OCI-LY1 (cell line): ENCODE measurements around the gene CTPS1.

ENCODE experiments used
- H2AFZ ChIP-seq: fragments of 200-600 bp; sonication (generic), shearing (Covaris generic); 2 replicates; pipeline ENCODE4 v1.6.0; 2014; ENCODE audit warnings: antibody characterized with exemption, mild to moderate bottlenecking, low read length
- H3F3A ChIP-seq: fragments of 200-600 bp; sonication (generic), shearing (Covaris generic); 2 replicates; pipeline ENCODE4 v1.6.0; 2014; ENCODE audit warnings: mild to moderate bottlenecking, antibody characterized with exemption, low read length, moderate library complexity; ENCODE audit not compliant: insufficient read depth
- H3K27ac ChIP-seq: fragments of 200-600 bp; sonication (generic); 2 replicates; pipeline ENCODE4 v1.5.1; 2014; ENCODE audit warnings: low read length, mixed run types, mild to moderate bottlenecking, low read depth; ENCODE audit not compliant: poor library complexity, severe bottlenecking
- H3K27me3 ChIP-seq: fragments of 200-600 bp; sonication (generic); 2 replicates; pipeline ENCODE4 v1.6.0; 2014; ENCODE audit warnings: antibody characterized with exemption, mild to moderate bottlenecking, low read length, moderate library complexity; ENCODE audit not compliant: insufficient read depth
- H3K36me3 ChIP-seq: fragments of 200-600 bp; sonication (generic); 2 replicates; pipeline ENCODE4 v1.6.1; 2014; ENCODE audit warnings: mild to moderate bottlenecking, antibody characterized with exemption, low read length, moderate library complexity, mixed read lengths; ENCODE audit not compliant: insufficient read depth
- H3K4me1 ChIP-seq: fragments of 200-600 bp; sonication (generic); 2 replicates; pipeline ENCODE4 v1.5.1; 2014; ENCODE audit warnings: mild to moderate bottlenecking, low read length, moderate library complexity; ENCODE audit not compliant: insufficient read depth, severe bottlenecking
- H3K4me2 ChIP-seq: fragments of 200-600 bp; sonication (generic), shearing (Covaris generic); 2 replicates; pipeline ENCODE4 v1.6.1; 2014; ENCODE audit warnings: low read length
- H3K4me3 ChIP-seq: fragments of 200-600 bp; sonication (generic); 2 replicates; pipeline ENCODE4 v1.5.1; 2014; ENCODE audit warnings: low read length, low read depth, mild to moderate bottlenecking, mixed read lengths; ENCODE audit not compliant: poor library complexity, severe bottlenecking
- H3K79me2 ChIP-seq: fragments of 200-600 bp; shearing (Covaris generic); 2 replicates; pipeline ENCODE4 v1.6.1; 2016; ENCODE audit warnings: mixed run types, low read length, mixed read lengths; ENCODE audit not compliant: insufficient read depth
- H3K9ac ChIP-seq: fragments of 200-600 bp; sonication (generic), shearing (Covaris generic); 2 replicates; pipeline ENCODE4 v1.6.1; 2014; ENCODE audit warnings: mild to moderate bottlenecking, low read length, mixed read lengths
- H3K9me2 ChIP-seq: fragments of 200-600 bp; sonication (generic), shearing (Covaris generic); 2 replicates; pipeline ENCODE4 v1.6.1; 2014; ENCODE audit warnings: low read depth, mild to moderate bottlenecking, low read length, mixed read lengths
- H3K9me3 ChIP-seq: fragments of 200-600 bp; shearing (Covaris generic); 2 replicates; pipeline ENCODE4 v1.6.1; 2014; ENCODE audit warnings: low read length, mixed read lengths
- H4K20me1 ChIP-seq: fragments of 200-600 bp; sonication (generic), shearing (Covaris generic); 2 replicates; pipeline ENCODE4 v1.6.0; 2016; ENCODE audit warnings: mild to moderate bottlenecking, low read length; ENCODE audit not compliant: insufficient read depth
- EZH2 ChIP-seq: fragments of 200-600 bp; sonication (generic), shearing (Covaris generic); IDR thresholded peaks from 2 replicates; pipeline ENCODE4 v1.8.0; 2017; ENCODE audit warnings: borderline replicate concordance, mixed run types, mild to moderate bottlenecking, antibody characterized with exemption, low read length, moderate library complexity, mixed read lengths
- TF ChIP-seq, protein P1 (sequence below): fragments of 200-600 bp; sonication (generic), shearing (Covaris generic); IDR thresholded peaks from 2 replicates; pipeline ENCODE4 v1.5.1; 2017; ENCODE audit warnings: mild to moderate bottlenecking, antibody characterized with exemption, low read length, moderate library complexity, mixed read lengths

The CTPS1 gene

DNA sequence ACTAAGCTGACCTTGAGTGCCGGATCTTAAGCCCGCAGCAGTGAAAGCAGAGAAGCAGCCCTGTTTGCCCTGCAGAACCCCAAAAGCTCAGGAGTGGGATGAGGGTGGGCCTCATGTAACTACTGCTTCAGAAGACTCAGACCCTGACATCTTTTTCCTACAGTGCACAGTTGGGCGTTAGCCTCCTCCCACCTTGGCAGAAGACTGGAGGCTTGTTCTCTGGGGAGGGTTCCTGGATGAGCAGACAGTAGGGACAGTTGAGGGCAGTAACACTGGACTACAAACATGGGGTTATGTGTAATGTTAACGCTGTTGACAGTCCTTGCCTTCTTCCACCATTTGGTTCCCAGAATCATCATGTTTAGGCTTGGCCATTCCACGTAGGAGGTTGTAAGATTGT lies 9.6 kb downstream of the CTPS1 start:
- Histone ChIP-seq H3F3A (no peaks in the 10 kb centered on the region), H3K9me3 (no peaks in the 10 kb centered on the region), H3K4me1 (no peaks in the 10 kb centered on the region), H3K79me2 (peaks cover 7% of the 10 kb centered on the region), H3K27ac (no peak overlapping the region), H3K4me3 (no peak overlapping the region), H3K9ac (no peak overlapping the region), H3K36me3 (peaks cover 100% of the 10 kb centered on the region), H3K9me2 (no peaks in the 10 kb centered on the region), H3K27me3 (no peaks in the 10 kb centered on the region), H4K20me1 (no peaks in the 10 kb centered on the region), H3K4me2 (no peak overlapping the region), H2AFZ (no peak overlapping the region)
- TF ChIP-seq, protein P1, sequence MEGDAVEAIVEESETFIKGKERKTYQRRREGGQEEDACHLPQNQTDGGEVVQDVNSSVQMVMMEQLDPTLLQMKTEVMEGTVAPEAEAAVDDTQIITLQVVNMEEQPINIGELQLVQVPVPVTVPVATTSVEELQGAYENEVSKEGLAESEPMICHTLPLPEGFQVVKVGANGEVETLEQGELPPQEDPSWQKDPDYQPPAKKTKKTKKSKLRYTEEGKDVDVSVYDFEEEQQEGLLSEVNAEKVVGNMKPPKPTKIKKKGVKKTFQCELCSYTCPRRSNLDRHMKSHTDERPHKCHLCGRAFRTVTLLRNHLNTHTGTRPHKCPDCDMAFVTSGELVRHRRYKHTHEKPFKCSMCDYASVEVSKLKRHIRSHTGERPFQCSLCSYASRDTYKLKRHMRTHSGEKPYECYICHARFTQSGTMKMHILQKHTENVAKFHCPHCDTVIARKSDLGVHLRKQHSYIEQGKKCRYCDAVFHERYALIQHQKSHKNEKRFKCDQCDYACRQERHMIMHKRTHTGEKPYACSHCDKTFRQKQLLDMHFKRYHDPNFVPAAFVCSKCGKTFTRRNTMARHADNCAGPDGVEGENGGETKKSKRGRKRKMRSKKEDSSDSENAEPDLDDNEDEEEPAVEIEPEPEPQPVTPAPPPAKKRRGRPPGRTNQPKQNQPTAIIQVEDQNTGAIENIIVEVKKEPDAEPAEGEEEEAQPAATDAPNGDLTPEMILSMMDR, result no peak
- TF ChIP-seq EZH2, result no peak

DNA sequence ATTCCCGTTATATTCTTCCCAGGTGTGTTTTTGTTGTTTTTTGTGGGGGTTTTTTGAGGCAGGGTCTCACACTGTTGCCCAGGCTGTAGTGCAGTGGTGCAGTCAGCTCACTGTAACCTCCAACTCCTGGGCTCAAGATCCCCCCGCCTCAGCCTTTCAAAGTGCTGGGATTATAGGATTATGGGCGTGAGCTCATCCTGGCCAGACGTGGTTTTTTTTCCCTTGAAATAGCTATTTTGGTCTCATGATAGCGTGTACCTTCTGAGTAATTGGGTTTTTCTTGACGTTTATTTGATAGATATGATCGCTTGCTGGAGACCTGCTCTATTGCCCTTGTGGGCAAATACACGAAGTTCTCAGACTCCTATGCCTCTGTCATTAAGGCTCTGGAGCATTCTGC lies 17.6 kb downstream of the CTPS1 start:
- Histone ChIP-seq H3K4me2 (no peak overlapping the region), H3K36me3 (peaks cover 91% of the 10 kb centered on the region), H3K9me3 (no peaks in the 10 kb centered on the region), H3K4me3 (no peak overlapping the region), H3K27me3 (no peaks in the 10 kb centered on the region), H3K9me2 (no peaks in the 10 kb centered on the region), H2AFZ (no peak overlapping the region), H3K9ac (no peak overlapping the region), H3F3A (no peaks in the 10 kb centered on the region), H3K79me2 (no peaks in the 10 kb centered on the region), H3K4me1 (peaks cover 3% of the 10 kb centered on the region), H3K27ac (no peak overlapping the region), H4K20me1 (no peaks in the 10 kb centered on the region)
- TF ChIP-seq EZH2, result no peak
- TF ChIP-seq, protein P1, result no peak

DNA sequence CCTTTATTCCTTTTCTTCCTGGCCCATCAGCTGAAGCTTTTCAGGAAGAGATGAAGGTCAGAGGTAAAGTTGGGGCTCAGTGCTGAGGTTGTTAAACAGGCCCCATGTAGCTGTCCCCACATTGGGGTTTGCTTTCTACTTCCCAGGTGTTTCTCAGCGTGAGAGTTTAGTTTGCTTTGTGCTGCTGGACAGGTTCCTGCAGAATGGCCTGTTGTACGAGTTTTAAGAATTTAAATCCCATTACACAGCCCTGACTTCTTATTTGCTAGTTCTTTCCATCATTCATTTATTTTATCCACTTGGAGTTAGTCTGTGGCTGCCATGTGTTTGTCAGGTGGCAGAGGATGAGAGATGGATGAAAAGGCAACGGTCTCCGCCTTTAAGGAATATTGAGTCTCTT lies 19.2 kb downstream of the CTPS1 start:
- Histone ChIP-seq H3K4me1 (peaks cover 18% of the 10 kb centered on the region), H4K20me1 (no peaks in the 10 kb centered on the region), H3K4me3 (no peak overlapping the region), H3F3A (0 out of 2 replicates have a peak, but pooled peaks cover 6% of the 10 kb centered on the region), H3K27ac (no peak overlapping the region), H3K79me2 (no peaks in the 10 kb centered on the region), H2AFZ (no peak overlapping the region), H3K27me3 (no peaks in the 10 kb centered on the region), H3K36me3 (peaks cover 90% of the 10 kb centered on the region), H3K9me3 (no peaks in the 10 kb centered on the region), H3K9ac (no peak overlapping the region), H3K9me2 (no peaks in the 10 kb centered on the region), H3K4me2 (no peak overlapping the region)
- no peak for TF ChIP-seq EZH2
- TF ChIP-seq, protein P1, result no peak
